Fibroblast of skin of left quadriceps (primary cell): ENCODE results near the gene NBEA.
"Not testable (repeated sequence)": the region's sequence is repeated elsewhere in the genome, so short reads cannot be mapped to it uniquely, and the experiment has no call there.

ENCODE experiments used
- DNase-seq, 2 experiments: peaks; one replicate each; pipeline ENCODE4 v3.0.0-alpha.2; 2013; ENCODE audit warnings: low read depth in 2 of 2

The NBEA gene, protein sequence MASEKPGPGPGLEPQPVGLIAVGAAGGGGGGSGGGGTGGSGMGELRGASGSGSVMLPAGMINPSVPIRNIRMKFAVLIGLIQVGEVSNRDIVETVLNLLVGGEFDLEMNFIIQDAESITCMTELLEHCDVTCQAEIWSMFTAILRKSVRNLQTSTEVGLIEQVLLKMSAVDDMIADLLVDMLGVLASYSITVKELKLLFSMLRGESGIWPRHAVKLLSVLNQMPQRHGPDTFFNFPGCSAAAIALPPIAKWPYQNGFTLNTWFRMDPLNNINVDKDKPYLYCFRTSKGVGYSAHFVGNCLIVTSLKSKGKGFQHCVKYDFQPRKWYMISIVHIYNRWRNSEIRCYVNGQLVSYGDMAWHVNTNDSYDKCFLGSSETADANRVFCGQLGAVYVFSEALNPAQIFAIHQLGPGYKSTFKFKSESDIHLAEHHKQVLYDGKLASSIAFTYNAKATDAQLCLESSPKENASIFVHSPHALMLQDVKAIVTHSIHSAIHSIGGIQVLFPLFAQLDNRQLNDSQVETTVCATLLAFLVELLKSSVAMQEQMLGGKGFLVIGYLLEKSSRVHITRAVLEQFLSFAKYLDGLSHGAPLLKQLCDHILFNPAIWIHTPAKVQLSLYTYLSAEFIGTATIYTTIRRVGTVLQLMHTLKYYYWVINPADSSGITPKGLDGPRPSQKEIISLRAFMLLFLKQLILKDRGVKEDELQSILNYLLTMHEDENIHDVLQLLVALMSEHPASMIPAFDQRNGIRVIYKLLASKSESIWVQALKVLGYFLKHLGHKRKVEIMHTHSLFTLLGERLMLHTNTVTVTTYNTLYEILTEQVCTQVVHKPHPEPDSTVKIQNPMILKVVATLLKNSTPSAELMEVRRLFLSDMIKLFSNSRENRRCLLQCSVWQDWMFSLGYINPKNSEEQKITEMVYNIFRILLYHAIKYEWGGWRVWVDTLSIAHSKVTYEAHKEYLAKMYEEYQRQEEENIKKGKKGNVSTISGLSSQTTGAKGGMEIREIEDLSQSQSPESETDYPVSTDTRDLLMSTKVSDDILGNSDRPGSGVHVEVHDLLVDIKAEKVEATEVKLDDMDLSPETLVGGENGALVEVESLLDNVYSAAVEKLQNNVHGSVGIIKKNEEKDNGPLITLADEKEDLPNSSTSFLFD (N-terminal part only)

GRCh38 chr13:34941835-34942731 lies at the start of gene NBEA:
Gene NBEA, plus strand, starts transcription at chr13:34942270. Its CDS starts 551 bp downstream, at chr13:34942821.
- peak; percentile 29 to 42 for DNase-seq

- no peak for DNase-seq
Measured at GRCh38 chr13:34894756-34895155, 47.3 kb upstream of the NBEA start.

DNA sequence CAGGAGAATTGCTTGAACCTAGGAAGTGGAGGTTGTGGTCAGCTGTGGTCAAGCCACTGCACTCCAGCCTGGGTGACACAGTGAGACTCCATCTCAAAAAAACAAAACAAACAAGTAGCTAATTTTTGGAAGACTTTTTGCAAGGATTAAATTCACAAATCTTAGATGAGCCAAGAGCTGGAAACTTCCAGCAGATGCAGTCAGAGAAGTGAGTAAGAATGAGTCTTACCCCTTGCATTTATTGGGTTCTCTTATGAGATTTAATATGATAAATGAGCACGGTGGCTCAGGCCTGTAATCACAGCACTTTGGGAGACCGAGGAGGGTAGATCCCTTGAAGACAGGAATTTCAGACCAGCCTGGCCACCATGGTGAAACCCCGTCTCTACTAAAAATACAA lies 44.9 kb upstream of the NBEA start:
- DNase-seq, result no peak

DNA sequence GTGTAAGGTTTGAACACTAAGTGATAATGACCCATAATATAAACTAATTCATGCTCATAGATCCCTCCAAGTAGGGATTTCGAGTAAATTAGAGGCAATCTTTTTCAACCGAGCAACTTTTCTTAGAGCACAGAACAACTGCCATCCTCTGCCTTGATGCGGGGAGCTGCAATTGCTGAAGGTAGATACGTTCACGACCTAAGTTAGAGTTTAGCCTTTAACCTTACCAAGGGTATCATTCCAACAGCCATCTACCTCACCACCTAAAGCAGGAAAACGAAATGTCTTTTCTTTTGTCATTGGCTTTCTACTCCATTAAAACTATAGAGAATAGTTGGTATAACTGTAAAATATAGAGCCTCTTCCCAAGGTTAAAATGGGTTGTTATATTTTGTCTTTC lies 42.2 kb upstream of the NBEA start:
- no peak for DNase-seq

DNA sequence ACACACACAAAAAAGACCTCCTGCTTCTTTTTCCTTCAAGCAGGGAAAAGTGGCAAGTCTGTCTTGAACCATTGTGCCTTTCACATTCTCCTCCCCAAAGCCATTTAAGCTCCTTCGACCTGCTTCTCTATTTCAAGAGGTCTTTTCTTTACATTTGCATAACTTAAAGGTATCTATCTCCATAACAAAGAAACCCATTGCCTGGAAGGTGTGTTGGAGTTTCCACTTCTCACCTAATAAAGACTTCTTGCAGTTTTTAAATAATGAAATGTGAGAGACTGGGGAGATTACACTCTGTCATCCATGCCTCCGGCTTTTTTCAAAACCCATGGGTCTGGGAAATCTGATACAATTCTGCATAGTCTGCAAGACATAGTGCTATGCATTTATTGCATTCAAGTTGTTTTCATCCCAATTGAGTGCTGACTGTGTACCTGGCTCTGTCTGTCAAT lies 41.8 kb upstream of the NBEA start:
- DNase-seq, result no peak

DNA sequence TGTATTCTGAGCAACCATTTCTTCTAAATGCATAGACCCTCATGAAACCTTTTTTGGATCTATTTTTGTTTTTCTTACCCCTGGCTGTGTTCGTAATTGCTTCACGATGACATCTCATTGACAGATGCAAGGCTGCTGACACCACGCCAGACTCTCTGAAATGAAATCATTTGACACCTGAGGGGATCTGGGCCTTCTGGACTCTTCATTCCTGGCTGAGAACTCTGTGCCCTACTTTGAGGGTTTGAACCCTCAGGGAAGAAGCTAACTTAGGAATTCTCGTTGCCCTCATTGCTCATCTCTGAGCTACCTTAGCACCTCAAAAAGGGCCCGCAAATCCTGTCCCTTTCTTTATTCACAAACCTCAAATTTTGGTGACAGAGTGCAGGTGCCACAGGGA lies 40.5 kb upstream of the NBEA start:
- DNase-seq, result no peak

DNA sequence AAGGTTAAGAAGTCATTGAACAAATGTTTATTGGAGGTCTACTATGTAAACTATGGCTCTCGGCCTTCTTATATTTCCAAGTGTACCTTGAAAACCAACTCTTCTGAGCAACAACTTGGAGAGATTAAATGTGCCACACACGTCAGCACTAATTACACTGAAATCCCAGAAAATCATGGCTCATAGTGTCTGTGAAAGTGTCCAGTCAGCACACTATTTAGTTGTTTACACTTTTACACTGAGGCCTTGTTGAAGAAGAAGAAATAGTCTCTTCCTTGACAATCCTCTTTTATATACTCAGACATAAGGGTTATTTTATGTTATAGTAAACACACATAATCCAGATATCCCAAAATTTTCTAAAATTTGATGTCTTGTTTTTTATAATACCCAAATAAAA lies 30.9 kb upstream of the NBEA start:
- no peak for DNase-seq

DNA sequence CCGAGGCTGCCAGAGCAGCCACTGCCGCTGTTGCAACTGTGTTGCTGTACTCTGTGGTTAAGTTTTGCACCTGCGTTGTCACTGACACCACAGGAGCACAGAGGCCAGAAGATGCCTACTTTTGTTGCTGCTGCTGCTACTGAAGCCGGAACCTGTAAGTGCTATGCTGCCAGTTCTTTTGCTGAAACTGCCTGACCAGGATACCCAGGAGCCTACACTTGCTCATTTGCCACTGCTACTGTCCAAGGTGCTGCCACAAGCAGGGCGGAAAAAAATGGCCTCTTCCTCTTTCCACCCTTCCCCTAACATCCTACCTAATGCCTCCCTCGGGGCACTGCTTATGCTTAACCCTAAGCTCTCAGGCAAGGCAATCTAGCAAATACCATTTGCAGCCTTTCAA lies 29.0 kb upstream of the NBEA start:
- no peak for DNase-seq

DNA sequence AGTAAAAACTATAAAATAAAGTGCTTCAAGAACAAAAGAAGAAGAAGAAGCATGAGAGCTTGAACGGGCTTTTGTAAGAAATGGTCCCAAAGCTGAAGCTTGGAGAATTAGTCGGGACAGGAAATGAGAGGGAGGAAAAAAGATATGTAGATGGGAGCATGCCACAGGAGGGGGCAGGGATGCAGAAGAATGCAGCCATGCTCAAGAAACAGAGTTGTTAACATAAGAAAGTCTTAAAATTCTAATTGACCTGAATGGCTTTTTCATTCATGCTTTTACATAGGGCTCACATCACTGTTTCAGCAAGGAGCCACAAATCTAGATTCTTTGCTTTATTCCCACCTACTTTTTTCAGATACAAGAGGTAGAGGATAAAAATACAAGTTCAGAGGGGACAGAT lies 27.7 kb upstream of the NBEA start:
- no peak for DNase-seq

DNA sequence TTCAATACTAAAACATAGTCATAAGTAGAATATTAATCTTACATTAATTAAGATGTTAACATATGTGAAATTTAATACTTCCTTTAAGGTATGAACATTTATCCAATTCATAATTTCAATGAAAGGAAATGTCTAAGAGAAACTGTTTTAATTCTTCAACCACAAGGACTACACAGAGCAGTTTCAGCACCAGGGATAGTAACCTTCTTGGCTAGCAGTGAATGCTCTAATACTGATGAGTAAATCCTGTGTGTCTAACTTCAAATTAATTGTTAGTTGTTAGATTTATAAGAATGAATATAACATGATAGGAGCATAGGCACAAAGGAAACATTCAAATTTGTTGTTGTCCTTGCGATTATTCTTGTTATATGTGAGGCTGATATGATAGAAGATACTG lies 15.6 kb upstream of the NBEA start:
- peak; percentile 20 to 27 for DNase-seq

DNA sequence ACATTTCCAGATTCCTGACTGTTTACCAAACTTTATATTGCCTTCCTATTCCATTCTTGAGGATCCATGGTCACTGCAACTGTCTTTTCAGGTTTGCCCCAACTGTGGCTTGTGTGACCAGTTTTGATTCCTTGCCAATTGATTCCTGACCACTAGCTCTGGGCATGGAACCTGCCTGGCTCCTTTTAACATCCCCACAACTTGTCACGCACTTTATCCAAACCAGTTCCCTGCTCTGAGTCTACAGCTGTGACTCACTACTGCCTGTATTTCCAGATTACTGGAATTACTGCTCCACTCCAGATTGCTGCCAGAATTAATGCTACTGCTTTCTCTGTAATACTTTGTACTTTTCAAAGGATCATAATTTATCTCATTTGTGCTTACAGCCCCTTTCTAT lies 13.4 kb upstream of the NBEA start:
- not testable (repeated sequence) for DNase-seq

DNA sequence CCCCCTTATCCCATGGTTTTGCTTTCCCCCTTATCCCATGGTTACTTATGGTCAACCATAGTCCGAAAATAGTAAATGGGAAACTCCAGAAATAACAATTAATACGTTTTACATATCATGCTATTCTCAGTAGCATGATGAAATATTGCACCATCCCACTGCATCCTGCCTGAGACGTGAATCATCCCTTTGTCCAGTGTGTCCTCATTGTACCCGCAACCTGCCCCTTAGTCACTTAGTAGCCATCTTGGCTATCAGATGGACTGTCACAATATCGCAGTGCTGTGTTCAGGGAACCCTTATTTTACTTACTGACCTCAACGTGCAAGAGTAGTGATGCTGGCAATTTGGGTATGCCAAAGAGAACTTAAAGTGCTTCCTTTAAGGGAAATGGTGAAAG lies 10.5 kb upstream of the NBEA start:
- no peak for DNase-seq

GRCh38 chr13:34933349-34933748 lies 8.7 kb upstream of the NBEA start:
- no peak for DNase-seq

DNA sequence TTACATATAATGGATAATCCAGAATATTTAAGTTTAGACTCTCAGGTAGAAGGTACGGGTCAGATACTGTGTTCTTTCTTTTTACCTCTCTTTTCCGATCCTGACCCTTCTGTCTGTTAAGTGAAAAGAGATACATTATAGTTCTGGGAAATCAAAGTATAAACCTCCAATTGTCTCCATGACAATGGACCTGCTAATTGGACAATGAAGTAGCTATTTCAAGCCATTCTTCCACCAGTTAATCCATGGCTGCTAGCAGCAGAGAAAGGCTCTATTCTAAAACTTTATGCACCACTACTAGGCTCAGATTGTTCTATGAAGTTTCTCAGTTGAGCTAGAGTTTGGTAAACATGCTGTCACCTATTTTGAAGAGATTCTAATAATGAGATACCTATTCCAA lies 8.3 kb upstream of the NBEA start:
- DNase-seq, result no peak

DNA sequence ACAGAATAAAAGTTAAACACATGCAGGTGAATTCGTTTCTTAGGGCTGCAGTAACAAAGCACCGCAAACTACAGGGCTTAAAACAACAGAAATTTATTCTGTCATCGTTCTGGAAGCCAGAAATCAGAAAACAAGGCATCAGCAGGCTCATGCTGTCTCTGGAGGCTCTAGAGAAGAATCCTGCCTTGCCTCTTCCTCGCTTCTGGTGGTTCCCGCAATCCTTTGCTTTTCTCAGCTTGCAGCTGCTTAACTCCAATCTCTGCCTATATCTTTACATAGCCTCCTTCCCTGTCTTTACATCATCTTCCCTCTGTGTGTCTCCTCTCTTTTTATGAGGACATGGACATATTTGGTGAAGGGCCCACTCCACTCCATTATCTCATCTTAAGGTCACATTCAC lies 6.2 kb upstream of the NBEA start:
- DNase-seq, result no peak

GRCh38 chr13:34939771-34940170 lies 2.3 kb upstream of the NBEA start:
- DNase-seq, result no peak

GRCh38 chr13:34941436-34941834 lies 635 bp upstream of the NBEA start:
- no peak for DNase-seq

GRCh38 chr13:34942732-34943435 lies 814 bp downstream of the NBEA start:
- DNase-seq, result no peak

- DNase-seq, result no peak
Measured at GRCh38 chr13:34943436-34944273, 1.6 kb downstream of the NBEA start.

DNA sequence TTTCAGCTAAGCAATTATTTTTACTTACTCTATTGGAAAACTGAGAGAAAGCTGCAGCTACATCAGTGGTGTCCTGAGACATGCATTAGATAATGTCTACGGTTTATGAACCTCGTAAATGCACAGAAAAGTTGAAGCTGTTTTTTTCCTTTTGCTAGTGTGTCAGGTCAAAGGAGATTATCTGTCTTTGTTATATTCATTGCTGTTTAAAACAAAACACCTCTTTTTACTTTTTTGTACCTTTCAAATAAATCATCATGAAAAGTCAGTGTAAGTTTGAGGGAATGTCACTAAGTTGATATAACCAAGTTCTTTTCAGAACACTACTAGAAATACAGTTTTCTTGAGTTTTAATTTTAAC lies 2.2 kb downstream of the NBEA start:
- no peak for DNase-seq
